IPS-20b (cell line): ENCODE data around the gene SP100.
"Not testable (repeated sequence)": the region's sequence is repeated elsewhere in the genome, so short reads cannot be mapped to it uniquely, and the experiment has no call there.

ENCODE experiments used
- H3K27ac ChIP-seq: one replicate; pipeline ENCODE4 v1.5.1; 2013; ENCODE audit warnings: low read length
- H3K27me3 ChIP-seq: 2 replicates; pipeline ENCODE4 v1.6.1; 2013; ENCODE audit warnings: mild to moderate bottlenecking, low read length, inconsistent platforms; ENCODE audit not compliant: insufficient read depth
- H3K36me3 ChIP-seq: 2 replicates; pipeline ENCODE4 v1.6.1; 2013; ENCODE audit warnings: low read depth, mild to moderate bottlenecking, inconsistent platforms, low read length, moderate library complexity; ENCODE audit not compliant: insufficient read depth
- H3K4me1 ChIP-seq: 2 replicates; pipeline ENCODE4 v1.6.1; 2013; ENCODE audit warnings: mild to moderate bottlenecking, control low read depth, inconsistent platforms, low read length, moderate library complexity; ENCODE audit not compliant: insufficient read depth
- H3K4me3 ChIP-seq: 2 replicates; pipeline ENCODE4 v1.5.1; 2013; ENCODE audit warnings: mild to moderate bottlenecking, low read length, inconsistent platforms
- H3K9ac ChIP-seq: 2 replicates; pipeline ENCODE4 v1.6.1; 2013; ENCODE audit warnings: low read depth, mild to moderate bottlenecking, inconsistent platforms, low read length, moderate library complexity
- H3K9me3 ChIP-seq: 2 replicates; pipeline ENCODE4 v1.6.1; 2013; ENCODE audit warnings: mild to moderate bottlenecking, low read depth, low read length, inconsistent platforms; ENCODE audit not compliant: insufficient read depth

SP100 gene

GRCh38 chr2:230473378-230473777 lies 57.4 kb downstream of the SP100 start:
- no peak overlapping the region for H3K27ac ChIP-seq
- no peaks in the 10 kb centered on the region; the same call in 1 of the 2 replicates for H3K9me3 ChIP-seq
- no peaks in the 10 kb centered on the region for H3K36me3 ChIP-seq
- no peak overlapping the region for H3K9ac ChIP-seq
- no peak overlapping the region for H3K4me3 ChIP-seq
- no peaks in the 10 kb centered on the region for H3K27me3 ChIP-seq
- H3K4me1 ChIP-seq = no peaks in the 10 kb centered on the region

DNA sequence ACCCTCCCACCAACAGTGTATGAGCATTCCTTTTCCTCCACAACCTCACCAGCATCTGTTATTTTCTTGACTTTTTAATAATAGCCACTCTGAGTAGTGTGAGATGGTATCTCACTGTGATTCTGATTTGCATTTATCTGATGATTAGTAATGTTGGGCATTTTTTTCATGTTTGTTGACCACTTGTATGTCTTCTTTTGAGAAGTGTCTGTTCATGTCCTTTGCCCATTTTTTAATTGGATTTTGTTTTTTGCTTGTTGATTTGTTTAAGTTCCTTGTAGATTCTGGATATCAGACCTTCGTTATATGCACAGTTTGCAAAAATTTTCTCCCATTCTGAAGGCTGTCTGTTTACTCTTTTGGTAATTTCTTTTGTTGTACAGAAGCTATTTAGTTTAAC lies 59.1 kb downstream of the SP100 start:
- Histone ChIP-seq H3K4me1 (no peaks in the 10 kb centered on the region), H3K27me3 (no peaks in the 10 kb centered on the region), H3K9me3 (no peaks in the 10 kb centered on the region; the same call in 1 of the 2 replicates), H3K27ac (no peak overlapping the region), H3K9ac (no peak overlapping the region), H3K4me3 (no peak overlapping the region), H3K36me3 (no peaks in the 10 kb centered on the region)

DNA sequence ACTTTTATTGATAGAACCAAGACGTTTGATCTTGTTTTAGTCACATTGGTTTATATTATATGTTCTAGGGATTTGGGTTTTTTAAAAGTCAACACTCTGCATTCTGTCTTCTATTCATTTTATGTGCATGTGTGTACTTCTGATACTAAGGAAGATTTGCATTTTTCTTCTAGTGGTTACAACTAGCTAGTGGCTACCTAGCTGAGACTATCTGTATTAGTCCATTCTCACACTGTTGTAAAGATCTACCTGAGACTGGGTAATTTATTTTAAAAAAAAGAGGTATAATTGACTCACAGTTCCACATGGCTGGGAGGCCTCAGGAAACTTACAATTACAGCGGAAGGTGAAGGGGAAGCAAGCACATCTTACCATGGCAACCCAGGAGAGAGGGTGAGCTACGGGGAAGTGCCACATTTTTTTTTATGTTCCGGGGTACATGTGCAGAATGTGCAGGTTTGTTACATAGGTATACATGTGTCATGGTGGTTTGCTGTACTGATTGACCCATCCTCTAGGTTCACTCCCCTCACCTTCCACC lies 69.9 kb downstream of the SP100 start:
- Histone ChIP-seq H3K9me3 (no peaks in the 10 kb centered on the region), H3K4me1 (no peaks in the 10 kb centered on the region), H3K9ac (no peak overlapping the region), H3K27ac (no peak overlapping the region), H3K36me3 (no peaks in the 10 kb centered on the region), H3K27me3 (no peaks in the 10 kb centered on the region), H3K4me3 (no peak overlapping the region)

GRCh38 chr2:230491219-230491618 lies 75.2 kb downstream of the SP100 start:
- not testable (repeated sequence) for H3K36me3 ChIP-seq, H3K4me1 ChIP-seq, H3K27ac ChIP-seq, H3K9me3 ChIP-seq, H3K9ac ChIP-seq, H3K4me3 ChIP-seq, H3K27me3 ChIP-seq

DNA sequence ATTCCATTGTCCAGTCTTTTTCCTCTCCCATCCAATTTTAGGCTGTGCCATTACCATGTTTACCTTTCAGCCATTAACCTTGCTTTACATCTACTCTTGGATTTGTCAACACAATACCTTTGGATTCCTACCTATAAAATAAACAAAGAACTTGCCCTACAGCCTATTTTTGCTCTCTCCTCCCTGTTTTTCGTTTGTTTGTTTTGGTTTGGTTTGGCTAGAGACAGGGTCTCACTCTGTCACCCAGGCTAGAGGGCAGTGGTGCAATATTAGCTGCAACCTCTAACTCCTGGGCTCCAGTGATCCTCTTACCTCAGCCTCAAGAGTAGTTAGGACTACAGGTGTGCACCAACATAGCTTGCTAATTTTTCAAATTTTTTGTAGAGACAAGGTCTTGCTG lies 76.1 kb downstream of the SP100 start:
- no peak overlapping the region for H3K9ac ChIP-seq
- no peaks in the 10 kb centered on the region for H3K9me3 ChIP-seq
- H3K4me1 ChIP-seq = no peaks in the 10 kb centered on the region
- no peaks in the 10 kb centered on the region for H3K27me3 ChIP-seq
- H3K4me3 ChIP-seq = no peak overlapping the region
- H3K36me3 ChIP-seq = no peaks in the 10 kb centered on the region
- H3K27ac ChIP-seq = no peak overlapping the region

DNA sequence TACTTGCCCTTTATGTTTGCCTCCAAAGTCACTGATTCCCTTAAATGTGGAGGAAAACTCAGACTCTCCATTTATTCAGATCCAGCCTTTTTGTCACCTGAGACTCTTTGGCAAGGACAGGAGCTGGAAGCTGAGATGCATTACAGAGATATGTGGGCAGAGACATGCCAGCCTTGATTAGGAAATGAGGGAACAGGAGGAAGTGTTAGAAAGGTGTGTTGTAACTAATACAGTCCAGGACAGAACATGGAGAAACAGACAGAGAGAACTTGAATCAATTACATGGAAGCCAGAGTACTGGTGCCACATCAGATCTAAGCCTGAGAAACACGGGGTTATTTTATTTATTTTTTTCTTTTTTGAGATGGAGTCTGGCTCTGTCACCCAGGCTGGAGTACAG lies 79.0 kb downstream of the SP100 start:
- H3K9me3 ChIP-seq = no peaks in the 10 kb centered on the region
- H3K36me3 ChIP-seq = no peaks in the 10 kb centered on the region
- no peak overlapping the region for H3K4me3 ChIP-seq
- H3K27me3 ChIP-seq = no peaks in the 10 kb centered on the region
- no peak overlapping the region for H3K9ac ChIP-seq
- no peaks in the 10 kb centered on the region for H3K4me1 ChIP-seq
- no peak overlapping the region for H3K27ac ChIP-seq

GRCh38 chr2:230496891-230497290 lies 80.9 kb downstream of the SP100 start:
- Histone ChIP-seq H3K27me3 (no peaks in the 10 kb centered on the region), H3K4me3 (no peak overlapping the region), H3K4me1 (no peaks in the 10 kb centered on the region), H3K27ac (no peak overlapping the region), H3K9me3 (no peaks in the 10 kb centered on the region), H3K9ac (no peak overlapping the region), H3K36me3 (no peaks in the 10 kb centered on the region)

DNA sequence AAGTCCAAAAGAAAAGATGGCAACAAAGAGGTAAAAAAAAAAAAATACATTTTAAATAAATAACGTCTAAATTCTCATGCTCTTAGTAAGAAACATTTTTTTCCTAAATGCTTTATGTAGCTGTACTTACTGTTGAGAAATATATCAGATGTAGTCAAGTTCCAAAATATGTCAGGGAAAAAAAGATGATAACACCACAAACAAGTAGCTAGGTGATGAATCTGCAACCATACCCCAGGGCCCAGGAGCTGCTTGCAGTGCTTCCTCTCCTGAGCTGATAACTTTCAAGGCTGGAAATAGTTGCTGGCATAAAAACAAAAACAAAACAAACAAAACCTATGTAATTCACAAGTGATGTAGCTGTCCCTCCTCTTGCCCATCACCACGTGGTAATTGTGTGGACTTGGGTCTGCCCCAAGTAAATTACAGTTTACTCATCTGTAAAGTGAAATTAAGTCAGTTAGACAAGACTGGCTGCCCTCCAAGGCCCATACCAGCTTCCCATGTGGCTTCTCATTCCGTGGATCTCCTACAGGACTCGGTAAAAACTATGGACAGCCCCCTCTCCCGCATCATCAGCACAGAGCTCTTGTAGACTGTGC lies 82.6 kb downstream of the SP100 start:
- Histone ChIP-seq H3K27ac (no peak overlapping the region), H3K27me3 (no peaks in the 10 kb centered on the region), H3K4me3 (no peak overlapping the region), H3K4me1 (no peaks in the 10 kb centered on the region), H3K9ac (no peak overlapping the region), H3K9me3 (no peaks in the 10 kb centered on the region), H3K36me3 (no peaks in the 10 kb centered on the region)

- H3K36me3 ChIP-seq = no peaks in the 10 kb centered on the region
- no peaks in the 10 kb centered on the region for H3K4me1 ChIP-seq
- no peaks in the 10 kb centered on the region for H3K27me3 ChIP-seq
- no peak overlapping the region for H3K27ac ChIP-seq
- no peak overlapping the region for H3K4me3 ChIP-seq
- no peaks in the 10 kb centered on the region for H3K9me3 ChIP-seq
- no peak overlapping the region for H3K9ac ChIP-seq
Observed at GRCh38 chr2:230502593-230502992, 86.6 kb downstream of the SP100 start.

DNA sequence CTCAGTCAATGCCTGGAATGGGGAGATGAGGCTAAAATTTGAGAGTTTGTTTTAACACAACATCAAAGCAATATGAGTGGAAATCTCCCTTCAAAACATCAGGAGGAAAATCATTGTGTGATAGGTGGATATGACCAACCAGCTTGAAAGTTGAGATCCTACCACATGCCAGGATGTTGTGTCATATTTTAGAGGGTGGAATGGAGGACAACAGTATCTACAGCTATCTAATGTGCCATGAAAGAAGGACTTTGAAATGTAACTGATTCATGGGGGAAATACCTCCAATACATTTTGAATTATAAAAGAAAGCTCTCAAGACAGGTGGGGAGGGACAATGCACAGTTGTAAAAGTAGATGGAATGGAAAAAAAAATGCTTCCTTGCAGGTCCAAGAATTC lies 87.8 kb downstream of the SP100 start:
- no peak overlapping the region for H3K9ac ChIP-seq
- H3K4me3 ChIP-seq = no peak overlapping the region
- H3K36me3 ChIP-seq = no peaks in the 10 kb centered on the region

DNA sequence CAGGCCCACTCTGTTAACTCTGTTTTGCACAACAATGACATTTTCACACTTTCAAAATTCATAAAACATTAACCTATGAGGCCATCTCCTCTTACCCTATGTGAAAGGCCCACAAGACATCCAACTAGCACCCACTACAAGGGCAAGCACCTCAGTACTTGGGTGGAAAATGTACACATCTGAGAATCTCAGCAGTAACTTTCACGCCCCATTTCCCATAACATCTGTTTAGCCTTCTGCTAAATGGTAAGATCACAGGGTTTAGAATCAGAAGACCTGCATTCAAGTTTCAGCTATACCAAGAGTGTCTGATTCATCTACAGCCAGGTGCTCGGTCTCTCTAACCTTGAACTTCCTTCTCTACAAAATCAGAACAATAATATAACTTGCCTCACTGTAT lies 89.2 kb downstream of the SP100 start:
- no peak overlapping the region for H3K9ac ChIP-seq
- H3K9me3 ChIP-seq = no peaks in the 10 kb centered on the region
- H3K4me3 ChIP-seq = no peak overlapping the region
- H3K36me3 ChIP-seq = no peaks in the 10 kb centered on the region
- H3K27me3 ChIP-seq = no peaks in the 10 kb centered on the region
- no peaks in the 10 kb centered on the region for H3K4me1 ChIP-seq
- no peak overlapping the region for H3K27ac ChIP-seq

More for the DNA sequence above, 87.8 kb downstream of the SP100 start:
- no peaks in the 10 kb centered on the region for H3K9me3 ChIP-seq
- H3K4me1 ChIP-seq = no peaks in the 10 kb centered on the region
- no peak overlapping the region for H3K27ac ChIP-seq
- no peaks in the 10 kb centered on the region for H3K27me3 ChIP-seq

- Histone ChIP-seq H3K27ac (no peak overlapping the region), H3K36me3 (no peaks in the 10 kb centered on the region), H3K9ac (no peak overlapping the region), H3K27me3 (no peaks in the 10 kb centered on the region), H3K9me3 (no peaks in the 10 kb centered on the region), H3K4me3 (no peak overlapping the region), H3K4me1 (no peaks in the 10 kb centered on the region)
Observed at GRCh38 chr2:230512955-230513748, 97.2 kb downstream of the SP100 start.
